Measurements from ENCODE around the gene ZFYVE21. TPM values are rescaled to one million over a fixed set of nuclear protein-coding genes. Genes with fewer than 3 reads are reported as not detected.

The ZFYVE21 gene
- total and polyA plus RNA-seq, 2 donors = 27.8 to 38.9 TPM

DNA sequence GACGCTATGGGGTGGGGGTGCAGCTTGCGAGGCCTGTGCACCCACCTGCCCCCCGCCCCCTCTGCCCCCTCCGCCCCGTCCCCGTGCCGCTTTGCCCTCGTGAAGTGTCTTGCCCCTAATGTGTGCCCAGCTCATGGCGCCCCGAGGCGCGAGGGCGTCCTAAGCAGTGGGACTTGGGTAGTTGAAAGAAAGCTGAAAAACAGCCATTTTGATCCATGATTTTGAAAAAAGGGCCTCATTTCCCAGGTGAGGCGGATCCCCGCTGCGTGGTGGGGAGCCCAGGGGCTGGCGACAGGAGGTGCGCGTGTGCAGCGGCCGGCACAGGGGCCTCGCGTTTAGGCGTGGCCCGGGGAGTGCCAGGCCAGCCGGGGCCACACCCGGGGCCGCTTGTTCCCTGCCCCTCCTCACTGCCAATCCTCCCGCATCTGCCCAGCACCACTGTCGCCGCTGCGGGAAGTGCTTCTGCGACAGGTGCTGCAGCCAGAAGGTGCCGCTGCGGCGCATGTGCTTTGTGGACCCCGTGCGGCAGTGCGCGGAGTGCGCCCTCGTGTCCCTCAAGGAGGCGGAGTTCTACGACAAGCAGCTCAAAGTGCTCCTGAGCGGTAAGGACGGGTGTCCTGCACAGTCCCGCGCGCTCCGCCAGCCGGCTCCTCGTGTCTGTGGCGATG lies 11.8 kb downstream of the ZFYVE21 start:
- Histone ChIP-seq H3K9me3 (ENCODE audit: control insufficient read depth in 2 of 2, insufficient read depth in 1 of 2, low read length in 1 of 2) (no peaks in the 10 kb centered on the region), H3K36me3 (ENCODE audit: control insufficient read depth in 2 of 2, insufficient read depth in 2 of 2, low read length in 1 of 2) (peaks cover 53 to 61% of the 10 kb centered on the region in 2 donors), H3K27me3 (ENCODE audit: control insufficient read depth in 2 of 2, insufficient read depth in 1 of 2, low read length in 1 of 2) (no peaks in the 10 kb centered on the region), H3K27ac (ENCODE audit: low read depth in 1 of 2, low read length in 1 of 2) (no peak overlapping the region), H3K4me3 (ENCODE audit: low read length in 2 of 2) (no peak overlapping the region), H3K4me1 (ENCODE audit: control insufficient read depth in 2 of 2, insufficient read depth in 2 of 2, low read length in 2 of 2) (peaks cover 3 to 35% of the 10 kb centered on the region in 2 donors)
- DNase-seq (ENCODE audit: low read depth in 6 of 9, low spot score in 9 of 9) = no peak
- WGBS = 94% methylated on average over 53 of the region's 53 CpGs

- H3K27ac ChIP-seq (ENCODE audit: low read depth in 1 of 2, low read length in 1 of 2) = no peak overlapping the region
- H3K4me1 ChIP-seq (ENCODE audit: control insufficient read depth in 2 of 2, insufficient read depth in 2 of 2, low read length in 2 of 2) = peaks cover 3 to 30% of the 10 kb centered on the region in 2 donors
Measured at GRCh38 chr14:103728141-103728540, 12.5 kb downstream of the ZFYVE21 start.

GRCh38 chr14:103728721-103729120 lies 13.1 kb downstream of the ZFYVE21 start:
- 91% methylated on average over 12 of the region's 12 CpGs for WGBS
- H3K27me3 ChIP-seq (ENCODE audit: control insufficient read depth in 2 of 2, insufficient read depth in 1 of 2, low read length in 1 of 2) = no peaks in the 10 kb centered on the region
- H3K4me1 ChIP-seq (ENCODE audit: control insufficient read depth in 2 of 2, insufficient read depth in 2 of 2, low read length in 2 of 2) = peaks cover 3 to 24% of the 10 kb centered on the region in 2 donors
- no peak overlapping the region for H3K27ac ChIP-seq (ENCODE audit: low read depth in 1 of 2, low read length in 1 of 2)
- no peak for DNase-seq (ENCODE audit: low read depth in 6 of 9, low spot score in 9 of 9)
- H3K9me3 ChIP-seq (ENCODE audit: control insufficient read depth in 2 of 2, insufficient read depth in 1 of 2, low read length in 1 of 2) = no peaks in the 10 kb centered on the region
- no peak overlapping the region for H3K4me3 ChIP-seq (ENCODE audit: low read length in 2 of 2)
- peaks cover 62 to 71% of the 10 kb centered on the region in 2 donors for H3K36me3 ChIP-seq (ENCODE audit: control insufficient read depth in 2 of 2, insufficient read depth in 2 of 2, low read length in 1 of 2)

More at GRCh38 chr14:103728141-103728540, 12.5 kb downstream of the ZFYVE21 start:
- Histone ChIP-seq H3K9me3 (ENCODE audit: control insufficient read depth in 2 of 2, insufficient read depth in 1 of 2, low read length in 1 of 2) (no peaks in the 10 kb centered on the region), H3K27me3 (ENCODE audit: control insufficient read depth in 2 of 2, insufficient read depth in 1 of 2, low read length in 1 of 2) (no peaks in the 10 kb centered on the region), H3K4me3 (ENCODE audit: low read length in 2 of 2) (no peak overlapping the region), H3K36me3 (ENCODE audit: control insufficient read depth in 2 of 2, insufficient read depth in 2 of 2, low read length in 1 of 2) (peaks cover 56 to 66% of the 10 kb centered on the region in 2 donors)
- 97% methylated on average over 19 of the region's 19 CpGs for WGBS
- no peak for DNase-seq (ENCODE audit: low read depth in 6 of 9, low spot score in 9 of 9)

DNA sequence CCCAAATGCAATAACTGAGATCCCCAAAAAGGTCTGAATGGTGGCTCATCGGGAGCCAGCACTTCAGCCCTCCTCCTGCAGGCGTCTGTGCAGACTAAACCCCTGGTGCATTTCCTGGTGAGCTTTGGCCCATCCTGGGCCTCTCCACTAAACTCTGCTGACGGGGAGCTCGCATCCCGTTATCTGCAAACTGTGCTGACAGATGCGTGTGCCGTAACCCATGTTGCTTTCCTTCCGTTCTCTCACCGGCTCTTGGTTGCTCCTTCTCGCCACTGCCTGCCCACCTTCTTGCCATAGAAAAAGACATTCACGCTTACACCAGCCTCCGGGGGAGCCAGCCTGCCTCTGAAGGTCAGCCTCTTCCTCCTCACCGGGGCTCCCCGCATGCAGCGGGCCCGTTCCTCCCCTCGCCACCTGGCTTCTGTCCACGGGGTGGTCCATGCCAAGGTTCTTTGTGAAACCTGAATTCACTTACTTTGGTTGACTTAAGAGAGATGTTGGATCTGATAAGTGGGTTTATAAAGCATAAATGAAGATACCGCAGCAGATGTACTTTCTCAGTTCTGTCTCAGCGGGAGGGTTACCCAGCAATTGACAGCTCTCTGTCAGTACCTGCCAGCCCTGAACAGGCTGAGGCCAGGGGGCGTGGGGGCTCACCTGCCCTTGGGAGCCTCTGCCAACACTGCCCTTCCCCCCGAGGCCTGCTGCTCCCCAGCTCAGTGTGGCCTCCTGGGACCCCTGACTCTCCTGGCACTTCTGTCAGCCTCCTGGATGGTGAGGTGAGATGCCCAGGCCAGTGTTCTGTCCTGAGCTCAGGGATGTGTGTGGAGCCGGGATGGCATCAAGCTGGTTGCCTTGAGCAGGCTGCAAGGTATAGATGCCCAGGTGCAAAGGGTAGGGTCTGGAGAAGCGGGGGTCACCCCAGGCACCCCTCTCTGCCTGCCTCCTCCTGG lies 14.2 kb downstream of the ZFYVE21 start:
- peak in 1 of 9 donors; percentile 26 for DNase-seq (ENCODE audit: low read depth in 6 of 9, low spot score in 9 of 9)
- no peaks in the 10 kb centered on the region for H3K27me3 ChIP-seq (ENCODE audit: control insufficient read depth in 2 of 2, insufficient read depth in 1 of 2, low read length in 1 of 2)
- peaks cover 65 to 75% of the 10 kb centered on the region in 2 donors for H3K36me3 ChIP-seq (ENCODE audit: control insufficient read depth in 2 of 2, insufficient read depth in 2 of 2, low read length in 1 of 2)
- no peak overlapping the region for H3K4me3 ChIP-seq (ENCODE audit: low read length in 2 of 2)
- peak overlapping the region in 1 of 2 donors; percentile 29 for H3K27ac ChIP-seq (ENCODE audit: low read depth in 1 of 2, low read length in 1 of 2)
- H3K9me3 ChIP-seq (ENCODE audit: control insufficient read depth in 2 of 2, insufficient read depth in 1 of 2, low read length in 1 of 2) = no peaks in the 10 kb centered on the region
- WGBS = 81% methylated on average over 24 of the region's 24 CpGs
- peaks cover 3 to 24% of the 10 kb centered on the region in 2 donors for H3K4me1 ChIP-seq (ENCODE audit: control insufficient read depth in 2 of 2, insufficient read depth in 2 of 2, low read length in 2 of 2)

GRCh38 chr14:103730490-103731035 lies 15.0 kb downstream of the ZFYVE21 start:
- Histone ChIP-seq H3K36me3 (ENCODE audit: control insufficient read depth in 2 of 2, insufficient read depth in 2 of 2, low read length in 1 of 2) (peaks cover 65 to 78% of the 10 kb centered on the region in 2 donors), H3K27me3 (ENCODE audit: control insufficient read depth in 2 of 2, insufficient read depth in 1 of 2, low read length in 1 of 2) (no peaks in the 10 kb centered on the region), H3K9me3 (ENCODE audit: control insufficient read depth in 2 of 2, insufficient read depth in 1 of 2, low read length in 1 of 2) (no peaks in the 10 kb centered on the region), H3K4me3 (ENCODE audit: low read length in 2 of 2) (no peak overlapping the region), H3K4me1 (ENCODE audit: control insufficient read depth in 2 of 2, insufficient read depth in 2 of 2, low read length in 2 of 2) (peaks cover 3 to 24% of the 10 kb centered on the region in 2 donors), H3K27ac (ENCODE audit: low read depth in 1 of 2, low read length in 1 of 2) (no peak overlapping the region)
- DNase-seq (ENCODE audit: low read depth in 6 of 9, low spot score in 9 of 9) = no peak
- 94% methylated on average over 15 of the region's 15 CpGs for WGBS

DNA sequence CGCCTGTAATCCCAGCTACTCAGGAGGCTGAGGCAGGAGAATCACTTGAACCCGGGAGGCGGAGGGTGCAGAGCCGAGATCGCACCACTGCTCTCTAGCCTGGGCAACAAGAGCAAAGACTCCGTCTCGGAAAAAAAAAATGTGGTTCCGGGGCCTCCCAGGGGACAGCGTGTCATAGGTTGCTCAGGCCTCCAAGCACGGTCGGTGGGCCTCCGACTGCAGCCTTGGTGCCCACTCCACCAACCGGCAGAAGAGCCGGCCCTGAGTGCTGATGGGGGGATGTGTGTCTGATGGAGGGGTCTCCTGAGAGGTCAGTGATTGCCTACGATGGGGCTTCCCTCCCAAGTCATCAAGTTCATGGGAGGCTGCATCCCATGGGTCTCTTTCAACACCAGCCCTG lies 15.9 kb downstream of the ZFYVE21 start:
- no peak overlapping the region for H3K4me3 ChIP-seq (ENCODE audit: low read length in 2 of 2)
- whole genome bisulfite sequencing = 99% methylated on average over 15 of the region's 15 CpGs
- DNase-seq (ENCODE audit: low read depth in 6 of 9, low spot score in 9 of 9) = no peak
- H3K4me1 ChIP-seq (ENCODE audit: control insufficient read depth in 2 of 2, insufficient read depth in 2 of 2, low read length in 2 of 2) = peaks cover 3 to 24% of the 10 kb centered on the region in 2 donors
- peaks cover 59 to 71% of the 10 kb centered on the region in 2 donors for H3K36me3 ChIP-seq (ENCODE audit: control insufficient read depth in 2 of 2, insufficient read depth in 2 of 2, low read length in 1 of 2)
- H3K27ac ChIP-seq (ENCODE audit: low read depth in 1 of 2, low read length in 1 of 2) = peak overlapping the region in 1 of 2 donors; percentile 3
- H3K9me3 ChIP-seq (ENCODE audit: control insufficient read depth in 2 of 2, insufficient read depth in 1 of 2, low read length in 1 of 2) = no peaks in the 10 kb centered on the region
- H3K27me3 ChIP-seq (ENCODE audit: control insufficient read depth in 2 of 2, insufficient read depth in 1 of 2, low read length in 1 of 2) = no peaks in the 10 kb centered on the region

GRCh38 chr14:103731916-103732867 lies 16.6 kb downstream of the ZFYVE21 start:
- 98% methylated on average over 24 of the region's 24 CpGs for WGBS
- no peak for DNase-seq (ENCODE audit: low read depth in 6 of 9, low spot score in 9 of 9)
- H3K27ac ChIP-seq (ENCODE audit: low read depth in 1 of 2, low read length in 1 of 2) = no peak overlapping the region
- H3K4me3 ChIP-seq (ENCODE audit: low read length in 2 of 2) = no peak overlapping the region
- H3K9me3 ChIP-seq (ENCODE audit: control insufficient read depth in 2 of 2, insufficient read depth in 1 of 2, low read length in 1 of 2) = no peaks in the 10 kb centered on the region
- no peaks in the 10 kb centered on the region for H3K27me3 ChIP-seq (ENCODE audit: control insufficient read depth in 2 of 2, insufficient read depth in 1 of 2, low read length in 1 of 2)
- H3K36me3 ChIP-seq (ENCODE audit: control insufficient read depth in 2 of 2, insufficient read depth in 2 of 2, low read length in 1 of 2) = peaks cover 58 to 70% of the 10 kb centered on the region in 2 donors
- H3K4me1 ChIP-seq (ENCODE audit: control insufficient read depth in 2 of 2, insufficient read depth in 2 of 2, low read length in 2 of 2) = peaks cover 3 to 24% of the 10 kb centered on the region in 2 donors

- Histone ChIP-seq H3K4me3 (ENCODE audit: low read length in 2 of 2) (no peak overlapping the region), H3K27ac (ENCODE audit: low read depth in 1 of 2, low read length in 1 of 2) (no peak overlapping the region), H3K27me3 (ENCODE audit: control insufficient read depth in 2 of 2, insufficient read depth in 1 of 2, low read length in 1 of 2) (no peaks in the 10 kb centered on the region), H3K9me3 (ENCODE audit: control insufficient read depth in 2 of 2, insufficient read depth in 1 of 2, low read length in 1 of 2) (no peaks in the 10 kb centered on the region), H3K36me3 (ENCODE audit: control insufficient read depth in 2 of 2, insufficient read depth in 2 of 2, low read length in 1 of 2) (peaks cover 53 to 69% of the 10 kb centered on the region in 2 donors), H3K4me1 (ENCODE audit: control insufficient read depth in 2 of 2, insufficient read depth in 2 of 2, low read length in 2 of 2) (peaks cover 3 to 24% of the 10 kb centered on the region in 2 donors)
- WGBS = 97% methylated on average over 9 of the region's 9 CpGs
- no peak for DNase-seq (ENCODE audit: low read depth in 6 of 9, low spot score in 9 of 9)
Measured at GRCh38 chr14:103732868-103733620, 17.4 kb downstream of the ZFYVE21 start.

Measured in thymus (tissue), 11 donors.